HG03469 (cell line): ENCODE results near the gene ATP11A.

ENCODE experiments used
- ATAC-seq: cut with Tn5 transposase; IDR thresholded peaks from one replicate; pipeline ENCODE4 v1.9.1; 2021; ENCODE audit warnings: mild to moderate bottlenecking, moderate library complexity, moderate number of reproducible peaks; ENCODE audit not compliant: unreplicated experiment

Gene ATP11A

GRCh38 chr13:112689303-112690245 is at the start of gene ATP11A:
Gene ATP11A, plus strand, starts transcription at chr13:112690038. Its CDS starts 379 bp downstream, at chr13:112690417.
- ATAC-seq, result peak; percentile 59

DNA sequence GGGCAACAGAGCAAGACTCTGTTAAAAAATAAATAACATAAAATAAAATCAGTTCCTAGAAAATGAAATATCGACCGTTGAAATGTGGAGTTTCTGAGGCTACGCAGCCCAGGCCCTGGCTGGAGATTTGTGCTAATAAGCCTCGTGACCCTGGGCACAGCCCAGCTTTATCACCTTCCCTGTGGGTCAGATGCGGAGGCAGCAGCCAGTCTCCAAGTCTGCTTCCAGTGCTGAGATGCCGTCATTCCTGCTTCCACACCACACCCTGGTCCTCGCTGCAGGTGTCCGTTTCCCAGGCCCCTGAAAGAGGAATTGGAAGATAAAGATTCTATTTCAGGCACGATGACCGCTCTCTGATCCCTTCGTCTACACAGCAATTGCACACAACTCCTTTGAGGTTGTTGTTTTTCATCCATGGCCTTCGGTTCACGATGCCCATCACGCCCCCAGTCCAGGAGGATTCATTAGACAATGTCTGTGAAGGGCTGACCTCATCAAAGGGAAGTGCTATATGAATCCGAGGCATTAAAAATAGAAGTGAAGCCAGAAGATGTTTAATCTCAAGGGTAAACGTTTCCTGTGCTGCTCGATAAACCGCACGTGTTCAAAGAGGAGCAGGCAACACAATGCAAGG is 48.3 kb upstream of the ATP11A start:
- no peak for ATAC-seq

- no peak for ATAC-seq
These were observed 47.8 kb upstream of the ATP11A start for GRCh38 chr13:112642090-112642460.

DNA sequence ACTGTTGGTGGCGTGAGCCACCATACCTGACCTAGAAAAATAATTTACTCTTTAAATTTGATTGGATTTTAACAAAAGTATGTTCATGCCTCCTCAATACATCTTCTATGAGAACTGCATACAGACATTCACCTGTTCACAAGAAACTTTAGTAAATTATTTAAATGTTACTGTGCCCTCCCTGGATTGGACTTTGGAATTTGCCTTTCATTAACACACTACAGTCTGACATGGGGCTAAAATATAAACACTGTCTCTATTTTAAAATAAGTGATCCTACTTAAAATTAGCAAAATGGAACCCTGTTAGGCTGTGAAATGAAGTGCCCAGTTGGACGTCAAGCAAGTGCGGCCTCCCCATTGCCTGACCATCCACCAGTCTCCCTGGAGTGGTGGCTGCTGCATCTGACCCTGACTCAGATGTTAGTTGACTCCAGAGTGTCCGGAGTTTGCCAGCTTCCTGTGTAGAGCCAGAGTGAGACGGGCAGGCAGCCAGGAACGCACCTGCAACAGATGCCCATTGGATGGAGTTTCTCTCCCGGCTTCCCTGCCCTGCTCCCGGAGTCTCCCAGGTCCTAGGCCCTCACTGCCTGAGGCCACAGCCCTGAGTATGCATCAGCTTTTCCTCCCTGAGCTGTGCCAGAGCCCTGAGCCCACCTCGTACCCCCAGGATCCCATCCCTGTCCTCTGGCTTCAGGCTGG is 45.9 kb upstream of the ATP11A start:
- no peak for ATAC-seq

GRCh38 chr13:112645327-112645914 is 44.4 kb upstream of the ATP11A start:
- no peak for ATAC-seq

- no peak for ATAC-seq
These were observed 42.6 kb upstream of the ATP11A start for GRCh38 chr13:112647256-112647655.

DNA sequence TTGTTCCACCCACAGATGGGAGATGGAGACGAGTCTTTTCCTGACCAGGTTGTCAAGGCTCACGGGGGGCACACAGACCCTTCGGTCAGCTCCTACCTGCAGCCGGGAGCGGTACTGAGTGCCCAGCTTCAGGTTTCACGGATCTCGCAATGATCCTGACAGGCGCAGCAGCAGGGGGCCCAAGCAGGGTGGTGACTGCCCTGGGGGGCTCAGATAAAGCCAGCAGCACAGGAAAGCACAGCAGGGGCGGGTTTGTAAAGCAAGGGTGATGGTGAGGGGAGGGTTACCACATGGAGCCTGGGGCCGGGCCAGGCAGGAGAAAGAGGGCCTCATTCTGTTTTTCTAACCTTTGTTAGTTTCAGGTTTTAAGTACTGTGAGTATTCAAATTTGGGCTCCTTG is 41.7 kb upstream of the ATP11A start:
- ATAC-seq, result no peak

- ATAC-seq, result no peak
These were observed 40.7 kb upstream of the ATP11A start for GRCh38 chr13:112648966-112649690.

GRCh38 chr13:112651311-112651710 is 38.5 kb upstream of the ATP11A start:
- ATAC-seq, result no peak

DNA sequence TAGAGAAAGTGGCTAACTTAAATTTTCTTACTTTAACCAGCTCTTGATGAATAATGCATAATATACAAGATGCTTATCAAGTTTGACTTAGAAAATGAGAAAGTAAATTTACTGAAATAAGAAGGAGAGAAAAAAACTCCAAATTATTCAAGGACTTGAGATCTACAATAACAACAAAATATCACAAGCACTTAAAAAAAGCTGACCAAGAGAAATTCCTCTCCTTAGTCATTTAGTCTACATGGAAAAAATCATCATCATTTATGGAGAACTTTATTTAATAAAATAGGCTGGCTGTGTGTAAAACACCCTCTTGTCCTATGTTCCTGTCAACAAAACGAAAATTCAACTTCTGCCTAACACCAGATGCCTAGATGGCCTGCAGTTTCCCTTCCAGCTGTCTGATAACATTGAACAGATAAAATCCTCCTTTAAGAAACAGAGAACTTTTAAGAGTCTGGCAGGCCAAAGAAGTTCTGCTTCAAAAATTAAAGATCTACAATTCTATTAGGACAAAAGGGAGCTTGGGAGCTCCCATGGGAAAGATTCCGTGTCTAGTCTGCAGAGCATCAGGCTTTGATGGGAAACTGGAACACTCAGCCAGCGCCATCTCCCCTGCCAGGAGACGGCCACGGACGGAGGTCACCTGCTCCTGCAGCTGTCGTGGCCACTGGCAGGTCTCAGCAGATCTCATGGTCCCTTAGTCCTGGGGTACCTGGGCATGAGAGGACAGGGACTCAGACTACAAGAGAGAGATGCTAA is 37.9 kb upstream of the ATP11A start:
- no peak for ATAC-seq

DNA sequence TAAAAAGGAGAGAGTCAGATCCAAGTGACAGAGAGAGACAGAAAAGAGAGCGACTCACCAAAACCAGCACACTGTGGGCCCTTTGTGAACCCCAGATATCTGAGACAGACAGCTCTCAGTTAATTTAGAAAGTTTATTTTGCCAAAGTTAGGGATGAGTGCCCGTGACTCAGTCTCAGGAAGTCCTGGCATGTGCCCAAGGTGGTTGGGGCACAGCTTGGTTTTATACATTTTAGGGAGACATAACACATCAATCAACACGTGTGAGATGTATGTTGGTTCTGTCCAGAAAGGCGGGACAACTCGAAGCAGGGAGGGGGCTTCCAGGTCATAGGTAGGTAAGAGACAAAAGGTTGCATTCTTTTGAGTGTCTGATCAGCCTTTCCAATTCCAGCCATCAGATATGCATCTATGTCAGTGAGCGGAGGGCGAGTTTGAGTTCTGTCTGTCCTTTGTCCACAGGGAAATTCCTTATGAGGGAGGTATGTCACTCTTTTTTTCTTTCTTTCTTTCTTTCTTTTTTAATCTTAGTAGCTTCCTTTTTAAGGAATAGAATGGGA is 37.2 kb upstream of the ATP11A start:
- ATAC-seq, result no peak

GRCh38 chr13:112653071-112653470 is 36.8 kb upstream of the ATP11A start:
- ATAC-seq, result no peak

GRCh38 chr13:112655913-112656312 is 33.9 kb upstream of the ATP11A start:
- no peak for ATAC-seq

GRCh38 chr13:112657850-112658445 is 31.9 kb upstream of the ATP11A start:
- no peak for ATAC-seq

GRCh38 chr13:112658808-112659207 is 31.0 kb upstream of the ATP11A start:
- ATAC-seq, result no peak

DNA sequence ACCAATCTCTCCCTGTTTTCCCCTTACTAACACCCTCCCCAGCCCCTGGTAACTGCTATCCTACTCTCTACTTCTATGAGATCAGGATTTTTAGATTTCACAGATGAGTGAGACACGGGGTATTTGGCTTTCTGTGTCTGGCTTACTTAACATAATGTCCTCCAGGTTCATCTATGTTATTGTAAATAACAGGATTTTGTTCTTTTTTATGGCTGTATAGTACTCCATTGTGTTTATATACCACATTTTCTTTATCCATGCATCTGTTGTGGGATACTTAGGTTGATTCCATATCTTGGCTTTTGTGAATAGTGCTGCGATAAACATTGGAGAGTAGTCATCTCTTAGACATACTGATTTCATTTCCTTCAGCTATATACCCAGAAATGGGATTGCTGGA is 28.5 kb upstream of the ATP11A start:
- no peak for ATAC-seq

GRCh38 chr13:112664501-112665203 is 25.2 kb upstream of the ATP11A start:
- ATAC-seq, result no peak

DNA sequence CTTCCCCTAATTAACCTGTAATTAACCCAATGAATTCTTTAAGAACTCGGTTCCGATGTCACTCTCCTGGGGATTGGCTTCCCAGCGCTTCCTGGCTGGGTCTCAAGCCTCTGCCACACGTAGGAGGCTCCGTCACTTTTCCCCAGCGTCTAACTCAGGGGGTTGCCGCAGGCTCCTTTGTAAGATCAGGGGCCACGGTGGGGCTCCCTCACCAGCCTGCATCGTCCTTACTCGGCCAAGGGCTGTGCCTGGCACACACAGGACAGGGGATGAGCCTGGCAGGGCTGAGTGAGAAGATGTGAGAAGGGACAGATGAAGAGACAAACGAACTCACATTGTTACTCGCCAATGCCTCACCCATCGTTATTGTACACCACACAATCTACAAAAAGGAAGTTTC is 20.9 kb upstream of the ATP11A start:
- ATAC-seq, result no peak
